HCT116 (cell line): ENCODE results near the gene DDI2. TPM values are rescaled to one million over a fixed set of nuclear protein-coding genes. Genes with fewer than 3 reads are reported as not detected.

ENCODE experiments used
- ATAC-seq: fragments of 200-7000 bp; cut with Tn5 transposase; 2 replicates; pipeline ENCODE4 v1.9.1; 2020; ENCODE audit warnings: mild to moderate bottlenecking, moderate library complexity
- BruUV-seq: library from RNA; stranded (reverse); fragments of 400-500 nt; replicated peaks from 2 replicates; lab custom pipeline; 2021; lab: Mats Ljungman, UMichigan
- CTCF ChIA-PET: fragments of 300-600 bp; sonication (Branson Sonifier 250); formaldehyde crosslinking; loops from one replicate; lab custom pipeline; 2021; ENCODE audit warnings: antibody characterized with exemption; lab: Charles Lee
- POLR2A ChIA-PET: fragments of 300-600, 350-600 bp; sonication (Branson Sonifier 250); formaldehyde crosslinking; loops from one replicate; lab custom pipeline; 2021; ENCODE audit warnings: antibody characterized with exemption; lab: Charles Lee
- RAD21 ChIA-PET, 2 experiments: fragments of 300-600 bp; sonication (Branson Sonifier 250); formaldehyde crosslinking; loops; one replicate each; lab custom pipeline; 2023; ENCODE audit warnings: low total read pairs in 2 of 2; ENCODE audit not compliant: uncharacterized antibody in 2 of 2, unreplicated experiment in 2 of 2, low non-redundant PET in 1 of 2; lab: Charles Lee
- DNase-seq: peaks from one replicate; pipeline ENCODE4 v3.0.0-alpha.2; 2010; ENCODE audit warnings: low read depth, low spot score
- H2AFZ ChIP-seq: fragments of 200-600 bp; shearing (Covaris generic), sonication (generic); 2 replicates; pipeline ENCODE4 v1.6.1; 2017; ENCODE audit warnings: low read depth, mixed run types, mixed read lengths, antibody characterized with exemption, low read length; ENCODE audit not compliant: poor library complexity, severe bottlenecking
- H3K27ac ChIP-seq: 2 replicates; pipeline ENCODE4 v1.5.1; 2012; ENCODE audit warnings: low read depth, low read length
- H3K27me3 ChIP-seq: fragments of 200-600 bp; sonication (generic); 2 replicates; pipeline ENCODE4 v1.6.1; 2016; ENCODE audit warnings: mixed run types, low read length, mixed read lengths; ENCODE audit not compliant: insufficient read depth
- H3K36me3 ChIP-seq, 2 experiments: fragments of 200-500 bp in 1 of 2; fragments of 200-600 bp in 1 of 2; sonication (Bioruptor generic) in 1 of 2; sonication (generic) in 1 of 2; 2 replicates each; pipeline versions ENCODE4 v1.5.1 to v1.6.1; 2014 to 2016; ENCODE audit warnings: low read length in 2 of 2, inconsistent platforms in 1 of 2, mixed read lengths in 1 of 2, mixed run types in 1 of 2; ENCODE audit not compliant: insufficient read depth in 2 of 2, control insufficient read depth in 1 of 2
- H3K4me1 ChIP-seq, 2 experiments: fragments of 200-600 bp in 1 of 2; sonication (generic) in 1 of 2; 2 replicates each; pipeline versions ENCODE4 v1.5.1 to v1.6.1; 2012 to 2017; ENCODE audit warnings: low read length in 2 of 2, inconsistent platforms in 1 of 2, mild to moderate bottlenecking in 1 of 2, mixed read lengths in 1 of 2, mixed run types in 1 of 2, moderate library complexity in 1 of 2; ENCODE audit not compliant: insufficient read depth in 2 of 2, control insufficient read depth in 1 of 2
- H3K4me2 ChIP-seq: fragments of 200-600 bp; sonication (generic); 2 replicates; pipeline ENCODE4 v1.6.1; 2017; ENCODE audit warnings: mixed run types, low read length, mixed read lengths
- H3K4me3 ChIP-seq, 2 experiments: fragments of 200-600 bp in 1 of 2; sonication (generic) in 1 of 2; replicated peaks in 1 of 2; 2 replicates each; pipeline ENCODE4 v1.5.1; 2011 to 2016; ENCODE audit warnings: low read length in 2 of 2, control low read depth in 1 of 2, low read depth in 1 of 2, mild to moderate bottlenecking in 1 of 2, mixed read lengths in 1 of 2, mixed run types in 1 of 2
- H3K79me2 ChIP-seq: fragments of 200-600 bp; sonication (generic); 2 replicates; pipeline ENCODE4 v1.6.1; 2017; ENCODE audit warnings: mild to moderate bottlenecking, mixed run types, low read length, moderate library complexity, mixed read lengths; ENCODE audit not compliant: insufficient read depth
- H3K9ac ChIP-seq: fragments of 200-600 bp; sonication (generic); 2 replicates; pipeline ENCODE4 v1.6.1; 2016; ENCODE audit warnings: low read length, mixed read lengths
- H3K9me2 ChIP-seq: fragments of 200-600 bp; sonication (generic), shearing (Covaris generic); 2 replicates; pipeline ENCODE4 v1.6.1; 2017; ENCODE audit warnings: mixed run types, mild to moderate bottlenecking, moderate library complexity; ENCODE audit not compliant: insufficient read depth
- H3K9me3 ChIP-seq, 2 experiments: fragments of 200-500 bp in 1 of 2; fragments of 200-600 bp in 1 of 2; sonication (Bioruptor generic) in 1 of 2; sonication (generic) in 1 of 2; 2 replicates each; pipeline ENCODE4 v1.6.1; 2014 to 2017; ENCODE audit warnings: low read length in 2 of 2, mixed read lengths in 2 of 2, inconsistent platforms in 1 of 2, low read depth in 1 of 2, mild to moderate bottlenecking in 1 of 2, mixed run types in 1 of 2, moderate library complexity in 1 of 2; ENCODE audit not compliant: control insufficient read depth in 1 of 2, insufficient read depth in 1 of 2
- H4K20me1 ChIP-seq: fragments of 200-600 bp; sonication (generic), shearing (Covaris generic); 2 replicates; pipeline ENCODE4 v1.6.1; 2017; ENCODE audit warnings: mixed run types, mild to moderate bottlenecking, moderate library complexity; ENCODE audit not compliant: insufficient read depth
- ATF3 ChIP-seq: IDR thresholded peaks from 2 replicates; pipeline ENCODE4 v1.6.1; 2012
- CBX3 ChIP-seq: IDR thresholded peaks from 2 replicates; pipeline ENCODE4 v1.6.1; 2012; ENCODE audit warnings: low read depth
- CEBPB ChIP-seq: IDR thresholded peaks from 2 replicates; pipeline ENCODE4 v1.6.1; 2012; ENCODE audit warnings: low read depth
- EGR1 ChIP-seq: IDR thresholded peaks from 2 replicates; pipeline ENCODE4 v1.6.1; 2012; ENCODE audit warnings: low read depth
- EZH2phosphoT487 ChIP-seq: fragments of 200-600 bp; IDR thresholded peaks from 2 replicates; pipeline ENCODE4 v1.6.1; 2018; ENCODE audit warnings: antibody characterized with exemption, borderline replicate concordance
- FOSL1 ChIP-seq: IDR thresholded peaks from 2 replicates; pipeline ENCODE4 v1.6.1; 2012; ENCODE audit warnings: low read depth
- JUND ChIP-seq: IDR thresholded peaks from 2 replicates; pipeline ENCODE4 v1.6.1; 2012
- POLR2A ChIP-seq: IDR thresholded peaks from 2 replicates; pipeline ENCODE4 v1.7.0; 2011; ENCODE audit warnings: borderline replicate concordance; ENCODE audit not compliant: insufficient read depth, insufficient read length; ENCODE audit errors: extremely low read depth
- POLR2AphosphoS5 ChIP-seq: IDR thresholded peaks from 2 replicates; pipeline ENCODE4 v1.6.1; 2011; ENCODE audit warnings: mild to moderate bottlenecking, low read depth, low read length, moderate library complexity
- RAD21 ChIP-seq: IDR thresholded peaks from 2 replicates; pipeline ENCODE4 v1.6.1; 2012; ENCODE audit warnings: low read depth, mild to moderate bottlenecking
- SIN3A ChIP-seq: IDR thresholded peaks from 2 replicates; pipeline ENCODE4 v1.6.1; 2012; ENCODE audit warnings: low read depth
- SP1 ChIP-seq: IDR thresholded peaks from 2 replicates; pipeline ENCODE4 v1.6.1; 2012; ENCODE audit warnings: low read depth
- SRF ChIP-seq: IDR thresholded peaks from 2 replicates; pipeline ENCODE4 v1.6.1; 2012; ENCODE audit warnings: low read depth
- YY1 ChIP-seq: IDR thresholded peaks from 2 replicates; pipeline ENCODE4 v1.6.1; 2011; ENCODE audit warnings: low read length, low read depth, moderate library complexity, mild to moderate bottlenecking; ENCODE audit not compliant: insufficient replicate concordance; ENCODE audit errors: extremely low read depth
- ZFX ChIP-seq: fragments of 450-650 bp; IDR thresholded peaks from 2 replicates; pipeline ENCODE4 v1.6.1; 2017
- ZNF274 ChIP-seq: fragments of 200-500 bp; sonication (Bioruptor generic); IDR thresholded peaks from 2 replicates; pipeline ENCODE4 v1.6.1; 2014; ENCODE audit warnings: mild to moderate bottlenecking, low read depth, low read length, inconsistent platforms
- intact Hi-C: fragments of 100-400 bp; cut with micrococcal nuclease; formaldehyde crosslinking; loops from 2 replicates; pipeline ENCODE4 v1.10.0; 2022
- total RNA-seq: library from RNA; stranded (reverse); gene quantifications from one replicate; pipeline ENCODE4 v1.2.1, GENCODE V29; 2021; ENCODE audit not compliant: unreplicated experiment
- TF ChIP-seq, protein P1 (sequence below), 3 experiments: fragments of 200-600 bp in 1 of 3; sonication (generic) in 1 of 3; IDR thresholded peaks in 2 of 3; conservative IDR thresholded peaks in 1 of 3; 2 replicates each; pipeline ENCODE4 v1.5.1; 2012 to 2017; ENCODE audit warnings: low read depth in 2 of 3, low read length in 2 of 3, antibody characterized with exemption in 1 of 3, borderline replicate concordance in 1 of 3, control low read depth in 1 of 3, mild to moderate bottlenecking in 1 of 3, mixed read lengths in 1 of 3, mixed run types in 1 of 3, moderate library complexity in 1 of 3; ENCODE audit not compliant: insufficient read depth in 1 of 3
- TF ChIP-seq, protein P2 (sequence below): IDR thresholded peaks from 2 replicates; pipeline ENCODE4 v1.6.1; 2012
- TF ChIP-seq, protein P3 (sequence below): IDR thresholded peaks from 2 replicates; pipeline ENCODE4 v1.6.1; 2012; ENCODE audit warnings: low read depth

The DDI2 gene
- total RNA-seq, 1 experiment from 2014 or later, result 26.3 TPM

GRCh38 chr1:15671430-15671829 lies 54.2 kb downstream of the DDI2 start:
- Histone ChIP-seq H3K9me2 (no peaks in the 10 kb centered on the region), H3K4me3 (no peak overlapping the region), H2AFZ (no peak overlapping the region), H3K36me3 (no peaks in the 10 kb centered on the region), H3K4me2 (no peak overlapping the region), H3K9ac (no peak overlapping the region), H3K27ac (no peak overlapping the region), H3K4me1 (no peaks in the 10 kb centered on the region), H4K20me1 (no peaks in the 10 kb centered on the region), H3K9me3 (no peaks in the 10 kb centered on the region), H3K79me2 (no peaks in the 10 kb centered on the region), H3K27me3 (no peaks in the 10 kb centered on the region)
- POLR2A ChIA-PET, result no interaction called here
- BruUV-seq, result no TSS peak
- intact Hi-C loops, result no loop called here
- DNase-seq, result no peak
- RAD21 ChIA-PET, result no interaction called here
- TF ChIP-seq POLR2A (no peak), SP1 (no peak), RAD21 (no peak), POLR2AphosphoS5 (no peak), ZNF274 (no peak), SIN3A (no peak), CEBPB (no peak), ATF3 (no peak), ZFX (no peak), FOSL1 (no peak), EGR1 (no peak), CBX3 (no peak), EZH2phosphoT487 (no peak), SRF (no peak), JUND (no peak), YY1 (no peak)
- TF ChIP-seq, protein P1, sequence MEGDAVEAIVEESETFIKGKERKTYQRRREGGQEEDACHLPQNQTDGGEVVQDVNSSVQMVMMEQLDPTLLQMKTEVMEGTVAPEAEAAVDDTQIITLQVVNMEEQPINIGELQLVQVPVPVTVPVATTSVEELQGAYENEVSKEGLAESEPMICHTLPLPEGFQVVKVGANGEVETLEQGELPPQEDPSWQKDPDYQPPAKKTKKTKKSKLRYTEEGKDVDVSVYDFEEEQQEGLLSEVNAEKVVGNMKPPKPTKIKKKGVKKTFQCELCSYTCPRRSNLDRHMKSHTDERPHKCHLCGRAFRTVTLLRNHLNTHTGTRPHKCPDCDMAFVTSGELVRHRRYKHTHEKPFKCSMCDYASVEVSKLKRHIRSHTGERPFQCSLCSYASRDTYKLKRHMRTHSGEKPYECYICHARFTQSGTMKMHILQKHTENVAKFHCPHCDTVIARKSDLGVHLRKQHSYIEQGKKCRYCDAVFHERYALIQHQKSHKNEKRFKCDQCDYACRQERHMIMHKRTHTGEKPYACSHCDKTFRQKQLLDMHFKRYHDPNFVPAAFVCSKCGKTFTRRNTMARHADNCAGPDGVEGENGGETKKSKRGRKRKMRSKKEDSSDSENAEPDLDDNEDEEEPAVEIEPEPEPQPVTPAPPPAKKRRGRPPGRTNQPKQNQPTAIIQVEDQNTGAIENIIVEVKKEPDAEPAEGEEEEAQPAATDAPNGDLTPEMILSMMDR (IDR thresholded peaks at IDR 0.05 in 2 of 3, conservative IDR thresholded peaks at IDR 0.05 in 1 of 3; ENCODE audit: borderline replicate concordance in 1 of 3, insufficient read depth in 1 of 3, low read depth in 2 of 3, low read length in 2 of 3), result no peak
- TF ChIP-seq, protein P2, sequence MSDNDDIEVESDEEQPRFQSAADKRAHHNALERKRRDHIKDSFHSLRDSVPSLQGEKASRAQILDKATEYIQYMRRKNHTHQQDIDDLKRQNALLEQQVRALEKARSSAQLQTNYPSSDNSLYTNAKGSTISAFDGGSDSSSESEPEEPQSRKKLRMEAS, result no peak
- TF ChIP-seq, protein P3, sequence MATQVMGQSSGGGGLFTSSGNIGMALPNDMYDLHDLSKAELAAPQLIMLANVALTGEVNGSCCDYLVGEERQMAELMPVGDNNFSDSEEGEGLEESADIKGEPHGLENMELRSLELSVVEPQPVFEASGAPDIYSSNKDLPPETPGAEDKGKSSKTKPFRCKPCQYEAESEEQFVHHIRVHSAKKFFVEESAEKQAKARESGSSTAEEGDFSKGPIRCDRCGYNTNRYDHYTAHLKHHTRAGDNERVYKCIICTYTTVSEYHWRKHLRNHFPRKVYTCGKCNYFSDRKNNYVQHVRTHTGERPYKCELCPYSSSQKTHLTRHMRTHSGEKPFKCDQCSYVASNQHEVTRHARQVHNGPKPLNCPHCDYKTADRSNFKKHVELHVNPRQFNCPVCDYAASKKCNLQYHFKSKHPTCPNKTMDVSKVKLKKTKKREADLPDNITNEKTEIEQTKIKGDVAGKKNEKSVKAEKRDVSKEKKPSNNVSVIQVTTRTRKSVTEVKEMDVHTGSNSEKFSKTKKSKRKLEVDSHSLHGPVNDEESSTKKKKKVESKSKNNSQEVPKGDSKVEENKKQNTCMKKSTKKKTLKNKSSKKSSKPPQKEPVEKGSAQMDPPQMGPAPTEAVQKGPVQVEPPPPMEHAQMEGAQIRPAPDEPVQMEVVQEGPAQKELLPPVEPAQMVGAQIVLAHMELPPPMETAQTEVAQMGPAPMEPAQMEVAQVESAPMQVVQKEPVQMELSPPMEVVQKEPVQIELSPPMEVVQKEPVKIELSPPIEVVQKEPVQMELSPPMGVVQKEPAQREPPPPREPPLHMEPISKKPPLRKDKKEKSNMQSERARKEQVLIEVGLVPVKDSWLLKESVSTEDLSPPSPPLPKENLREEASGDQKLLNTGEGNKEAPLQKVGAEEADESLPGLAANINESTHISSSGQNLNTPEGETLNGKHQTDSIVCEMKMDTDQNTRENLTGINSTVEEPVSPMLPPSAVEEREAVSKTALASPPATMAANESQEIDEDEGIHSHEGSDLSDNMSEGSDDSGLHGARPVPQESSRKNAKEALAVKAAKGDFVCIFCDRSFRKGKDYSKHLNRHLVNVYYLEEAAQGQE, result no peak
- CTCF ChIA-PET, result no interaction called here
- no peak for ATAC-seq
